GM12874 (cell line): ENCODE measurements around the gene LRBA.
A peak's percentile ranks its signal among the peaks of the same experiment; 100 is the strongest.

Source experiments
- CTCF ChIP-seq: IDR thresholded peaks from 2 replicates; pipeline ENCODE4 v1.5.1; 2011; ENCODE audit warnings: low read depth, mild to moderate bottlenecking, control low read depth, low read length, moderate library complexity; ENCODE audit not compliant: insufficient read depth

LRBA gene

GRCh38 chr4:150229520-150229919 is 785.6 kb downstream of the LRBA start:
- no peak for TF ChIP-seq CTCF

GRCh38 chr4:150224896-150225591 is 790.0 kb downstream of the LRBA start:
- no peak for TF ChIP-seq CTCF

- TF ChIP-seq CTCF = no peak
Observed at GRCh38 chr4:150219841-150220240, 795.2 kb downstream of the LRBA start.

- TF ChIP-seq CTCF = no peak
Observed at GRCh38 chr4:150218447-150218846, 796.6 kb downstream of the LRBA start.

- no peak for TF ChIP-seq CTCF
Observed at GRCh38 chr4:150217808-150218207, 797.3 kb downstream of the LRBA start.

- 0 out of 2 replicates have a peak, but pooled peaks have one; percentile 15 for TF ChIP-seq CTCF
Observed at GRCh38 chr4:150217192-150217591, 797.9 kb downstream of the LRBA start.

GRCh38 chr4:150216726-150217125 is 798.4 kb downstream of the LRBA start:
- TF ChIP-seq CTCF = no peak
